Thoracic aorta (tissue), 2 donors: ENCODE measurements around the gene ACOT7. TPM values are rescaled to one million over a fixed set of nuclear protein-coding genes. Genes with fewer than 3 reads are reported as not detected.

Source experiments
- ATAC-seq: fragments of 150-250 bp; one replicate; pipeline ENCODE4 v1.8.0; 2017; ENCODE audit warnings: low read depth; ENCODE audit not compliant: insufficient number of reproducible peaks, low FRiP score
- DNase-seq: peaks from one replicate; pipeline ENCODE4 v3.0.0-alpha.2; 2020; ENCODE audit warnings: low spot score
- H3K27ac ChIP-seq, 2 donors: fragments of 200-600 bp; sonication (generic); 1 replicate in 1 of 2; 2 replicates in 1 of 2; pipeline ENCODE4 v1.5.1; 2016; ENCODE audit warnings: mild to moderate bottlenecking in 2 of 2, moderate library complexity in 2 of 2
- H3K27me3 ChIP-seq: fragments of 200-600 bp; sonication (generic); replicated peaks from 2 replicates; pipeline ENCODE4 v1.6.0; 2016; ENCODE audit warnings: mild to moderate bottlenecking; ENCODE audit not compliant: insufficient read depth
- H3K36me3 ChIP-seq: fragments of 200-600 bp; sonication (generic); one replicate; pipeline ENCODE4 v1.5.1; 2016
- H3K4me1 ChIP-seq, 2 donors: fragments of 200-600 bp; sonication (generic); 1 replicate in 1 of 2; 2 replicates in 1 of 2; pipeline versions ENCODE4 v1.5.1 to v1.6.0; 2016; ENCODE audit warnings: low read depth in 2 of 2, mild to moderate bottlenecking in 1 of 2; ENCODE audit not compliant: control insufficient read depth in 1 of 2
- H3K4me3 ChIP-seq: fragments of 200-600 bp; sonication (generic); 2 replicates; pipeline ENCODE4 v1.5.1; 2016; ENCODE audit warnings: mild to moderate bottlenecking
- H3K9me3 ChIP-seq: fragments of 200-600 bp; sonication (generic); 2 replicates; pipeline ENCODE4 v1.5.1; 2016
- CTCF ChIP-seq: fragments of 200-600 bp; sonication (generic); IDR thresholded peaks from one replicate; pipeline ENCODE4 v1.5.1; 2019; ENCODE audit warnings: antibody characterized with exemption
- total RNA-seq, 2 donors: library from RNA; depleted of rRNA; stranded (reverse); fragments of >200 nt; gene quantifications; one replicate each; pipeline versions ENCODE4 v1.1.0 to v1.2.3, GENCODE V29; 2016

ACOT7 gene
- total RNA-seq, 2 donors from 2014 or later = 23.7 to 33.0 TPM

- H3K36me3 ChIP-seq = peaks cover 3% of the 10 kb centered on the region
- no peak for DNase-seq
- no peaks in the 10 kb centered on the region for H3K4me1 ChIP-seq
- no peaks in the 10 kb centered on the region for H3K9me3 ChIP-seq
- no peak overlapping the region for H3K27ac ChIP-seq
- no peak for ATAC-seq
- no peak overlapping the region for H3K4me3 ChIP-seq
- H3K27me3 ChIP-seq = no peaks in the 10 kb centered on the region
- no peak for TF ChIP-seq CTCF
Observed at GRCh38 chr1:6330410-6330911, 63.1 kb downstream of the ACOT7 start.

GRCh38 chr1:6329851-6330250 is 63.7 kb downstream of the ACOT7 start:
- no peak overlapping the region for H3K27ac ChIP-seq
- H3K36me3 ChIP-seq = peaks cover 3% of the 10 kb centered on the region
- no peak overlapping the region for H3K4me3 ChIP-seq
- no peak for TF ChIP-seq CTCF
- no peaks in the 10 kb centered on the region for H3K4me1 ChIP-seq
- no peaks in the 10 kb centered on the region for H3K27me3 ChIP-seq
- H3K9me3 ChIP-seq = no peaks in the 10 kb centered on the region
- no peak for ATAC-seq
- no peak for DNase-seq

- H3K4me1 ChIP-seq = no peaks in the 10 kb centered on the region
- ATAC-seq (no peak), DNase-seq (no peak)
- no peak for TF ChIP-seq CTCF
- H3K36me3 ChIP-seq = peaks cover 3% of the 10 kb centered on the region
- no peak overlapping the region for H3K4me3 ChIP-seq
- no peaks in the 10 kb centered on the region for H3K27me3 ChIP-seq
- H3K9me3 ChIP-seq = no peaks in the 10 kb centered on the region
- no peak overlapping the region for H3K27ac ChIP-seq
Observed at GRCh38 chr1:6329396-6329795, 64.2 kb downstream of the ACOT7 start.

- Histone ChIP-seq H3K27ac (no peak overlapping the region), H3K36me3 (peaks cover 3% of the 10 kb centered on the region), H3K4me1 (no peaks in the 10 kb centered on the region), H3K27me3 (no peaks in the 10 kb centered on the region), H3K9me3 (no peaks in the 10 kb centered on the region), H3K4me3 (no peak overlapping the region)
- TF ChIP-seq CTCF = no peak
- ATAC-seq (no peak), DNase-seq (no peak)
Observed at GRCh38 chr1:6328696-6329095, 64.9 kb downstream of the ACOT7 start.

GRCh38 chr1:6328091-6328490 is 65.5 kb downstream of the ACOT7 start:
- Histone ChIP-seq H3K36me3 (peaks cover 3% of the 10 kb centered on the region), H3K27ac (no peak overlapping the region), H3K4me1 (no peaks in the 10 kb centered on the region), H3K9me3 (no peaks in the 10 kb centered on the region), H3K4me3 (no peak overlapping the region), H3K27me3 (no peaks in the 10 kb centered on the region)
- ATAC-seq = no peak
- TF ChIP-seq CTCF = no peak
- no peak for DNase-seq
